HL-60/S4 (cell line): ENCODE data around the gene PRRC2B.
"Not testable (repeated sequence)": the region's sequence is repeated elsewhere in the genome, so short reads cannot be mapped to it uniquely, and the experiment has no call there.

Experiments
- in situ Hi-C: fragments of 300-500 bp; cut with MboI; formaldehyde crosslinking; loops from 2 replicates; pipeline ENCODE4 v1.14.3; 2022; ENCODE audit warnings: low sequenced_read_pairs

The PRRC2B gene

DNA sequence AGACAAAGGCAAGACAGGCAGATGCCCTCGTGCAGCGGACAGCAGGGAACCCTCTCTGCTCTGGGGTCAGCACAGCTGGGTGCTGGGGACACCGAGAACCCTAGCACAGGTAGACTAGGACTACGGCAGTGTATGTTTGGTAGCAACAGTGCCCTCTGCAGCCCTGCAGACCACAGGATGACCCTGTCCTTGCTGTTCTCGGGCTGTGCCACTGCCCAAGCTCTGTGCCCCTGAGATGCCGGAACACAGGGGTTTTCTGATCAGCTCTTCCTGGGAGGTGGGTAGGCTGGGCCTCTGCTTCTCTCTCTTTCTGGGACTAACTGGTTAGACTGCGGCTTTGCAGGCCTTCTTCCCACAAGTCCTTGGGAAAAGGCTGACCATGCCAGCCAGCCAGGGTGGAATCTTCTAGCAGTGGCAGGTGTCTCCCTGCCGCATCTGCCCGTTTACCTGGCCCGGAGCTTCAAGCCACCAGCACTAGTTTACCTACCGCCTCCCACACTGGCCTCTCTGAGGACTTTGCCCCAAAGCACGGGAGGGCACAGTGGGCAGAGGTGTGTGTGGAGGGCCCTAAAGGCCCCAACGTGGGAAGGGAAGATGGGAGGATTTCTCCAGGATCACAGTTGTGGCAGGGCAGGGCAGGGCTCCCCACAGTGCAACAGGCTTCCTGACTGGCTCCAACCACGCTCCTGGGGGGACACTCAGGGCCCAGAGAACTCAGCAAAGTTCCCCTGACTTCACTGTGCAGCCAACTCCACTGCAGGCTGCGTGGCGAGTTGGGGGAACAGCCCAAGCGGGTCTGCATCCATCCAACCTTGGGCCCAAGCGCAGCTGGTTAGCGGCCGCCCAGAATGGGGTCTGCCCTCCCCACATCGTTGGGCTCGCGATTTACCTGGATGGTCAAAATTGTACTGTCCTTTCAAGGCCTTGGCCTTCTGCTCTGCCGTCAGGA, 136.0 kb downstream of the PRRC2B start:
- in situ Hi-C loops: no loop called here

GRCh38 chr9:131530546-131530919, 136.6 kb downstream of the PRRC2B start:
- in situ Hi-C loops: no loop called here

DNA sequence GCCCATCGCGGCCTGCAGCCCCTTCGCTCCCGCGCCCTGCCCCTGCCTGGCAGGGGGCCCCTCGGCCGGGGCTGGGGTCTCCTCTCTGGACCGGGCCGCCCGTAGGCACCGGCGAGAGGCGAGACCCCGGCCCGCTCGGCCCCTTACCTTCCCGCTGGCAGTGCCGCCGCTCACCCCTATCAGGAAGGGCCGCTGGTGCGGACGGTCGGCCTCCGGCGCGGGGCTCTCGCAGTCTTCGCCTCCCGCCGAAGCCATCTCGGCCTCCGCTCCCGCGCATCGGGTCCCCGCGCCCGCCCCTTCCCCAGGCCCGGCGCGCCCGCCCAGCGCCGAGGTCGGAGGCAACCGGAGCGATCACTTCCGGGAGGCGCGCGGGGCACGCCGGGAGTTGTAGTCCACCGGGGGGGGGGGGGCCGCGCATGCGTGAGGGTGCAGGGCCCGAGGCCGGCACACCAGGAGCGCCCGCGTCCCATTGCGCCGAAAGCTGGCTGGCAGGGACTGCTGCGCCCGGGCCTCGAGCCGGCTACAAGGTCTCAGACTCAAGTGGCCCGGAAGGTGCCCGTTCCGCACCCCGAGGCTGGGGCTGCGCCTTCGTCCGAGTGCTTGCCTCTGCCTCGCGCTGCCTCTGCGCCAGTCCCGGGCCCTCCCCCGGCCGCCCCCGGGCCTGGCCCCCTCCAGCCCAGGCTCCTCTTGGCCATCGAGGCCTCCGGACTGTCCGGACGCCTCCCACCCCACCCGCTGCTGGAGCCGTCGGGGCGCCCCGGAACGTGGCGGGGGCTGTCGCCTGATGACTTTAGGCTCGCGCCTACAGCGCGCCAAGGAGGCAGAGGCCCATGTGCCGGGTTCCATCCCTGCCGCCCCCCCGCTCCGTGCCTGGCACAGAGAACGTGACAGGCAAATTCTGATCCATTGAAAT, 137.3 kb downstream of the PRRC2B start, which contains the start of gene UCK1:
TSS of gene UCK1 (minus strand) at position 344 of the 913 bp plus-strand sequence. CDS start at position 255, 89 bp downstream.
- in situ Hi-C loops: no loop called here

DNA sequence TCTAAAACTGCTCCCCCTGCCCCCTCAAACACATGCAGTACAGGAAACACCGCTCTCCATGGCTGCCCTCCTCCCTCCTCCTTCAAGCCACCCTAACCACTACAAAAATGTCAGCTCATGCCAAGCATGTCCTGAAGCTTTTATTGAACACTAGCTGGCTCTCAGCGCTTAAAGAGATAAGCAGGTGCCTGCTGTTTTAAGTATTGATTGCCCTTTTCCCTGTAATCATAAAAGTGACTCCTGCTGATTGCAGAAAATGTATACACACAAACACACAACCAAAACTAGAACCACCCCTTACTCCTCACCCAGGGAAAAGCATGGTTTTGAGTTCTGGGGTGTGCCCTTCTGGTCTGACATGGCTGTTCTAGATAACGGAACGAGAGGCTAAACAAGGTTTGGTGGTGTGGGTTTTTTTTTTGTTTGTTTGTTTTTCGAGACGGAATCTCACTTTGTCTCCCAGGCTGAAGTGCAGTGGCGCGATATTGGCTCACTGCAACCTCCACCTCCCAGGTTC, 140.9 kb downstream of the PRRC2B start:
- in situ Hi-C loops: no loop called here

DNA sequence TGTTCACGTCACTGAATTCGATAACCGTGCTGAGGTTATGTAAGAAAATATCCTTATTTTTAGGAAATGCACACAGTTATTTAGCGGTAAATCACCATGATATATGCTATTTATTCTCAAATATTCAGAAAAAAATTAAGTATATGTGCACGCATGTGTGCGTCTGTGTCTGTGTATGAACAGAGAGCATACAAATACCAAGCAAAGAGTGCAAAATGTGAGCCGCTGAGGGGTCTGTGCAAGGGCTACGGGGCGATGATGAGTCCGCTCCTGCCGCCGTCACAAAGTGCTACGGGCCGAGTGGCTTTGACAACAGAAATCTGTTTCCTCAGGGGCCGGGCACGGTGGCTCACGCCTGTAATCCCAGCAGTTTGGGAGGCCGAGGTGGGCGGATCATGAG, 144.1 kb downstream of the PRRC2B start:
- in situ Hi-C loops: no loop called here

- in situ Hi-C loops: no loop called here
Measured at GRCh38 chr9:131539223-131539923, 145.5 kb downstream of the PRRC2B start.

DNA sequence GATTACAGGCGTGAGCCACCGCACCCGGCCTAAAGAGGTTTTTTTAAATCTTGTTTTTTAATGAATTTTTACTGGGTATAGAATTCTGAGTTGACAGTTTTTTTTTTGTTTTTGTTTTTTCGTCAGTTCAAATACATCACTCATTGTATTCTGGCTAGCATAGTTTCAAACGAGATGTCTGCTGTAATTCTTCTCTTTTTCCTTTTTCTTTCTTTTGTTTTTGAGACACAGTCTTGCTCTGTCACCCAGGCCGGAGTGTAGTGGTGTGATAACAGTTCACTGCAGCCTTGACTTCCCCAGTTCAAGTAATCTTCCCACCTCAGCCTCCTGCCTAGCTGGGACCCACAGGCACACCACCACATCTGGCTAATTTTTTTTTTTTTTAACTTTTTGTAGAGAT, 149.3 kb downstream of the PRRC2B start:
- in situ Hi-C loops: no loop called here

- in situ Hi-C loops: no loop called here
Measured at GRCh38 chr9:131545003-131545785, 151.3 kb downstream of the PRRC2B start, which contains the start of gene PRRT1B. TSS of gene PRRT1B (plus strand) at chr9:131545523. CDS start at chr9:131545616, 93 bp downstream.

- in situ Hi-C loops: no loop called here
Measured at GRCh38 chr9:131545786-131546335, 152.0 kb downstream of the PRRC2B start.

DNA sequence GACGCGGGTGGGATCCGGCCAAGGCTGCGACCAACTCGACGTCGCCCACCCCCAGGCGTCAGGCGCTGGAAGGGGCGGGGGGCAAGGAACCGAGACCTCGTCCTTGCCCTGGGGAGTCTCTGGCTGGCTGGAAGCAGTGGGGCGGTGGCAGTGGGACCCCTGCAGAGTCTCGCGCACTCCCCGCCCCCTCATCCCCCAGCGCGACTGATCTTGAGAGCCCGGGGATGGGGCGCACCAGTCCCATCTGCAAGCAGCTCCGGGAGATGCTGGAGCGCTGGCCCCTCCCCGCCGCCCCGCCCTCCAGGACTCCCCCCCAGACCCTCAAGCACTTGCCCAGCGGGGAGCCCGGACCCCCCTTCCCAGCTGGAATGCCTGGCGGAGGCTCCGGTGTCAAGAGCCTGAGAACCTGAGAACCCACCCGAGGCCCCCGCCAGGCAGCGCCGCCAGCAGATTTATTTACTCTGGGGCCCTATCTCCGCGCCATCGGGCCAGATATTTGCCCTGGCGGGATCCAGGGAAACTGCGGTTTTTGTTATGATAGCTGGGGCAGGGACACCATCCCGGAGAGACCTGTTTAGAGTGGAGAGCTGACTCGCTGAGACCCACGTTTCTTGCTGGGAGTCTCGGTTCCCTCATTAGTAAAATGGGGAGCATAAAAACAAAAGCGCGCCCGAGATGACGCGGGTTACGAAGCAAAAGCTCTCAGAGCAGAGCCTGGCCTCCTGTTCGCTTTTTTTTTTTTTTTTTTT, 152.6 kb downstream of the PRRC2B start:
- in situ Hi-C loops: no loop called here

- in situ Hi-C loops: not testable (repeated sequence)
Measured at GRCh38 chr9:131549186-131549585, 155.3 kb downstream of the PRRC2B start.
